ENCODE data around the gene CREBBP. TPM values are rescaled to one million over a fixed set of nuclear protein-coding genes. Genes with fewer than 3 reads are reported as not detected.

CREBBP gene
- total and polyA plus RNA-seq, 4 donors = 16.0 to 155 (median 36.1) TPM

- DNase-seq (no peak), ATAC-seq (ENCODE audit: insufficient read depth, low FRiP score) (no peak)
- no peak overlapping the region for H3K9ac ChIP-seq (ENCODE audit: insufficient read depth in 1 of 2, low read length in 2 of 2)
- TF ChIP-seq, protein P1, sequence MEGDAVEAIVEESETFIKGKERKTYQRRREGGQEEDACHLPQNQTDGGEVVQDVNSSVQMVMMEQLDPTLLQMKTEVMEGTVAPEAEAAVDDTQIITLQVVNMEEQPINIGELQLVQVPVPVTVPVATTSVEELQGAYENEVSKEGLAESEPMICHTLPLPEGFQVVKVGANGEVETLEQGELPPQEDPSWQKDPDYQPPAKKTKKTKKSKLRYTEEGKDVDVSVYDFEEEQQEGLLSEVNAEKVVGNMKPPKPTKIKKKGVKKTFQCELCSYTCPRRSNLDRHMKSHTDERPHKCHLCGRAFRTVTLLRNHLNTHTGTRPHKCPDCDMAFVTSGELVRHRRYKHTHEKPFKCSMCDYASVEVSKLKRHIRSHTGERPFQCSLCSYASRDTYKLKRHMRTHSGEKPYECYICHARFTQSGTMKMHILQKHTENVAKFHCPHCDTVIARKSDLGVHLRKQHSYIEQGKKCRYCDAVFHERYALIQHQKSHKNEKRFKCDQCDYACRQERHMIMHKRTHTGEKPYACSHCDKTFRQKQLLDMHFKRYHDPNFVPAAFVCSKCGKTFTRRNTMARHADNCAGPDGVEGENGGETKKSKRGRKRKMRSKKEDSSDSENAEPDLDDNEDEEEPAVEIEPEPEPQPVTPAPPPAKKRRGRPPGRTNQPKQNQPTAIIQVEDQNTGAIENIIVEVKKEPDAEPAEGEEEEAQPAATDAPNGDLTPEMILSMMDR (IDR thresholded peaks at IDR 0.05; ENCODE audit: control extremely low read depth, extremely low read depth) = no peak
- H3K27ac ChIP-seq (ENCODE audit: low read depth in 1 of 2, low read length in 1 of 2) = no peak overlapping the region
- no peaks in the 10 kb centered on the region for H3K27me3 ChIP-seq (ENCODE audit: control insufficient read depth in 3 of 3, insufficient read depth in 3 of 3, low read length in 2 of 3)
- H3K9me3 ChIP-seq (ENCODE audit: control insufficient read depth in 4 of 4, insufficient read depth in 3 of 4, low read length in 3 of 4) = no peaks in the 10 kb centered on the region
- peaks cover 0 to 4% (median 0%) of the 10 kb centered on the region in 4 donors for H3K36me3 ChIP-seq (ENCODE audit: control insufficient read depth in 4 of 4, insufficient read depth in 4 of 4, low read length in 4 of 4)
- H3K4me1 ChIP-seq (ENCODE audit: control insufficient read depth in 5 of 5, insufficient read depth in 5 of 5, low read length in 5 of 5) = peaks cover 7 to 15% (median 9%) of the 10 kb centered on the region in 5 donors
- H3K4me3 ChIP-seq = no peak overlapping the region
- 90 to 93% methylated on average over 4 of the region's 4 CpGs for WGBS, 2 donors
Measured at GRCh38 chr16:3800477-3801270, 79.8 kb downstream of the CREBBP start.

GRCh38 chr16:3800019-3800418, 80.5 kb downstream of the CREBBP start:
- Histone ChIP-seq H3K9me3 (ENCODE audit: control insufficient read depth in 4 of 4, insufficient read depth in 3 of 4, low read length in 3 of 4) (no peaks in the 10 kb centered on the region), H3K27me3 (ENCODE audit: control insufficient read depth in 3 of 3, insufficient read depth in 3 of 3, low read length in 2 of 3) (no peaks in the 10 kb centered on the region), H3K27ac (ENCODE audit: low read depth in 1 of 2, low read length in 1 of 2) (no peak overlapping the region), H3K9ac (ENCODE audit: insufficient read depth in 1 of 2, low read length in 2 of 2) (no peak overlapping the region), H3K36me3 (ENCODE audit: control insufficient read depth in 4 of 4, insufficient read depth in 4 of 4, low read length in 4 of 4) (peaks cover 0 to 4% (median 0%) of the 10 kb centered on the region in 4 donors), H3K4me3 (no peak overlapping the region), H3K4me1 (ENCODE audit: control insufficient read depth in 5 of 5, insufficient read depth in 5 of 5, low read length in 5 of 5) (peaks cover 7 to 11% (median 10%) of the 10 kb centered on the region in 5 donors)
- ATAC-seq (ENCODE audit: insufficient read depth, low FRiP score) (no peak), DNase-seq (no peak)
- 89 to 91% methylated on average over 7 of the region's 7 CpGs for WGBS, 2 donors
- TF ChIP-seq, protein P1 (IDR thresholded peaks at IDR 0.05; ENCODE audit: control extremely low read depth, extremely low read depth) = no peak

DNA sequence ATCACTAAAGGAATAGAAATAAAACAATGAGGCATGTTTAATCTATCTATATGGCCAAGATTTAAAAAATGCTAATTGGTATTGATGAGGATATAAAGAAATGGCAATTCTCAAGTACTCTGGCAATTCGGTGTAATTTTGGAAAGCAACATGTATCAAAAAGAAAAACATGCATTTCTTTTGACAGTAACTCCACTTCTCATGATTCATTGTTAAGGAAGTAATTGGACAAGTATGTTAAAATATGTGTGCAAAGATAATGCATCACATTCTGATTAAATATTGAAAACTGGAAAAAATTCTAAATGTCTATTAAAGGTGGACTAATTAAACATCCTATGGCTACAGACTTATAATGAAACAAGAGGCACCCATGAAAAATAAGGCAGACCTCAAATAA, 81.2 kb downstream of the CREBBP start:
- Histone ChIP-seq H3K4me3 (no peak overlapping the region), H3K9me3 (ENCODE audit: control insufficient read depth in 4 of 4, insufficient read depth in 3 of 4, low read length in 3 of 4) (no peaks in the 10 kb centered on the region), H3K27me3 (ENCODE audit: control insufficient read depth in 3 of 3, insufficient read depth in 3 of 3, low read length in 2 of 3) (no peaks in the 10 kb centered on the region), H3K9ac (ENCODE audit: insufficient read depth in 1 of 2, low read length in 2 of 2) (no peak overlapping the region), H3K27ac (ENCODE audit: low read depth in 1 of 2, low read length in 1 of 2) (no peak overlapping the region), H3K36me3 (ENCODE audit: control insufficient read depth in 4 of 4, insufficient read depth in 4 of 4, low read length in 4 of 4) (peaks cover 0 to 3% (median 0%) of the 10 kb centered on the region in 4 donors), H3K4me1 (ENCODE audit: control insufficient read depth in 5 of 5, insufficient read depth in 5 of 5, low read length in 5 of 5) (peaks cover 6 to 11% (median 7%) of the 10 kb centered on the region in 5 donors)
- ATAC-seq (ENCODE audit: insufficient read depth, low FRiP score) = no peak
- TF ChIP-seq, protein P1 (IDR thresholded peaks at IDR 0.05; ENCODE audit: control extremely low read depth, extremely low read depth) = no peak
- DNase-seq = no peak
- 32 to 39% methylated on average over 1 of the region's 1 CpG for WGBS, 2 donors

Measured in lung (tissue), 12 donors.